ENCODE measurements around the gene DSG2.
A peak's percentile ranks its signal among the peaks of the same experiment; 100 is the strongest.

Gene DSG2

DNA sequence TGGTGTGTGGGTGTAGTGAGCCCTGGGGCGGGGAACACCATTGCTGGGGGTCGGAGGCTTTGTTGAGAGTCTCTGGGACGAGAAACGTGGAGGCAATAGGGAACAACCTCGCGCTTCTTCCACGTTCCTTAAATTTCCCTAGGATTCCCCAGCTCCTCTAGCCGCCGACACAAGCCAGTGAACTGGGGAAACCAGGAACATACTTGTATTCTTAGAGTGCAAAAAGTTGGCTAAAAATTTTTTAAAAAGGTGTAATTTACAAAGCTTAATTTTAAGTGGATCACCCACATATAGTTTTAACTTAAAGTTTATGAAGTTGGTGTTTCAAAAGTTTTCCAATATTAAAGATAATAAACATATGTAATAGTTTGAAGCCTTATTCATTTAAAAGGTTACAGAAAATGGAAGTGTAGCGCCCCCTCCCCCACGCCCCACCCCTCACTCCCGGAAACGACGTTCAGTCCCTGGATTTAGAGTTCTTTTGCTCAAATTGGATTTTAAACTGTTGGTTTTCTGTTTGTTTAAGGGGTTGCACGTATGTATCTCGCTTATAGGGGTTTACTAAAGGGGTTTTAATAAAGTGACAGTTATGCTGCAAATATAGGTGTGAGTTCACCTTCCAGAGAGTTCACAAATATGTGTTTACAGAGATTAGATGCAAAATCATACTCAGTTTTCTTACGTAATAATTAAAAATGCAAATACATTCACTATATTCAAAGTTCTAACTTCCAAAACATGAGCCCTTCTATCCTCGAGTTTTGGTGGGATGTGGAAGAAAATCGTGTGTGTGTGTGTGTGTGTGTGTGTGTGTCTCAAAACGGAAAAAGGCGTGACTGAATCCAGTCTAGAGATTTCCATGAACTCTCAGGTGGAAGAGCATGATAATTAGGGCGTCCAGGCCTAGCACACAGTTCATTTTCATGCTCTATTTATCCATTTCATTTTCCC lies 872 bp downstream of the DSG2 start:
- H3K27ac ChIP-seq (replicated peaks; ENCODE audit: low read length) = no peak overlapping the region
- H4K91ac ChIP-seq (ENCODE audit: low read depth, low read length, poor library complexity) = no peak overlapping the region
- H2AK5ac ChIP-seq (ENCODE audit: low read depth, low read length) = peak overlapping the region; percentile 73
- H3K4me2 ChIP-seq (ENCODE audit: insufficient read depth, low read length, poor library complexity, severe bottlenecking) = peak overlapping the region; percentile 93
- peak overlapping the region; percentile 14 for H3K4ac ChIP-seq (ENCODE audit: low read length)
- H2BK120ac ChIP-seq (ENCODE audit: low read depth, low read length) = peak overlapping the region; percentile 81
- no peak overlapping the region for H2BK12ac ChIP-seq (ENCODE audit: low read length)
- peak overlapping the region; percentile 88 for H2BK15ac ChIP-seq (ENCODE audit: low read length)
- H3K27me3 ChIP-seq (ENCODE audit: control insufficient read depth in 3 of 3, insufficient read depth in 3 of 3, low read depth in 1 of 3, low read length in 3 of 3) = peaks cover 0 to 63% (median 0%) of the 10 kb centered on the region in 3 experiments
- WGBS, 2 donors (ENCODE audit: extremely low coverage in 2 of 2, insufficient read length in 2 of 2, insufficient replicate concordance in 1 of 2) = no CpG with 5 or more reads among the region's 22 CpGs
- H3K18ac ChIP-seq (ENCODE audit: low read length) = peak overlapping the region; percentile 99
- H3K4me3 ChIP-seq (ENCODE audit: low read length in 2 of 2) = peak overlapping the region; percentile 54 to 100
- H4K8ac ChIP-seq (ENCODE audit: low read depth, low read length) = no peak overlapping the region
- DNase-seq (ENCODE audit: low spot score) = no peak
- peak overlapping the region; percentile 97 for H3K14ac ChIP-seq (ENCODE audit: low read length)
- peaks cover 0 to 4% of the 10 kb centered on the region in 2 donors for H3K4me1 ChIP-seq (ENCODE audit: control insufficient read depth in 2 of 2, insufficient read depth in 1 of 2, low read depth in 1 of 2, low read length in 2 of 2)
- no peak overlapping the region for H3K23ac ChIP-seq (ENCODE audit: low read depth, low read length, poor library complexity)
- H2BK5ac ChIP-seq (ENCODE audit: low read length) = peak overlapping the region; percentile 43
- no peaks in the 10 kb centered on the region for H3K79me1 ChIP-seq (ENCODE audit: low read depth, low read length)
- H3K9ac ChIP-seq (ENCODE audit: low read depth, low read length, poor library complexity) = peak overlapping the region; percentile 98
- no peaks in the 10 kb centered on the region for H3K36me3 ChIP-seq (replicated peaks in 1 of 2; ENCODE audit: control insufficient read depth in 2 of 2, insufficient read depth in 2 of 2, low read length in 2 of 2)
- peak overlapping the region; percentile 99 for H2AFZ ChIP-seq (ENCODE audit: low read length)
- H3K9me3 ChIP-seq (replicated peaks in 1 of 2; ENCODE audit: control insufficient read depth in 2 of 2, insufficient read depth in 1 of 2, low read depth in 1 of 2, low read length in 2 of 2) = no peaks in the 10 kb centered on the region

DNA sequence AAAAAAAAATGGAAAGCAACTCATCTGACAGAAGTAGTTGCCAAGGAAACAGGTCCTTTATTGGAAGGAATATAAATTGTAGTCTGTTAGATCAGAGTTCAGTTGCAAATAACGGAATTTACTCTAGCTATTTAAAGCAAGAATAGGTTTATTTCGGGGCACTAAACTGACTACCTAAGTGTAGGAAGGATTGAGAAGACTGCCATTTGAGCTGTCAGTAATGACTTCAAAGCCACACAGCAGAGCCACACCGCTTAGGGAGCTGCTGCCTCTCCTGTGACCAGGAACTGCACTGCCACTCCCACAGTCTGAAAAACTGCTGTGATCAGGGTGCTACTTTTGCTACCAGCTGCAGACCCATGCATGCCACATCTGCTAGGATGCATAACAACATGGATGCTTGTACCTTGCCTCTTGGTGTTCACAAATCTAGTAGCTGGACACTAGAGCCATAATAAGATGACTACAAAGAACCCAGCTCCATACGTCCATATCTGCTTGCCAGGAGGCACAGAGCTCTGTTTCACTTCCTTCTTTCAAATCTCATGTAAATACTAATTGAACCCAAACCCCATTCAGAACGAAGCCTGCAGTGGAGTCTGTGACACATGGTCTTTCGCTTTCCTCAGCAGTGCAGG lies 2.2 kb downstream of the DSG2 start:
- no peak overlapping the region for H4K8ac ChIP-seq (ENCODE audit: low read depth, low read length)
- no peak overlapping the region for H2BK12ac ChIP-seq (ENCODE audit: low read length)
- no peaks in the 10 kb centered on the region for H3K36me3 ChIP-seq (replicated peaks in 1 of 2; ENCODE audit: control insufficient read depth in 2 of 2, insufficient read depth in 2 of 2, low read length in 2 of 2)
- H3K4ac ChIP-seq (ENCODE audit: low read length) = no peak overlapping the region
- no peak overlapping the region for H3K23ac ChIP-seq (ENCODE audit: low read depth, low read length, poor library complexity)
- H3K4me1 ChIP-seq (ENCODE audit: control insufficient read depth in 2 of 2, insufficient read depth in 1 of 2, low read depth in 1 of 2, low read length in 2 of 2) = peaks cover 0 to 4% of the 10 kb centered on the region in 2 donors
- H2AFZ ChIP-seq (ENCODE audit: low read length) = no peak overlapping the region
- H3K79me1 ChIP-seq (ENCODE audit: low read depth, low read length) = no peaks in the 10 kb centered on the region
- no peak overlapping the region for H3K27ac ChIP-seq (replicated peaks; ENCODE audit: low read length)
- no peak overlapping the region for H3K18ac ChIP-seq (ENCODE audit: low read length)
- no peak overlapping the region for H2BK15ac ChIP-seq (ENCODE audit: low read length)
- no peak overlapping the region for H3K9ac ChIP-seq (ENCODE audit: low read depth, low read length, poor library complexity)
- no CpG with 5 or more reads among the region's 6 CpGs for WGBS, 2 donors (ENCODE audit: extremely low coverage in 2 of 2, insufficient read length in 2 of 2, insufficient replicate concordance in 1 of 2)
- H3K4me3 ChIP-seq (ENCODE audit: low read length in 2 of 2) = no peak overlapping the region
- no peak overlapping the region for H3K14ac ChIP-seq (ENCODE audit: low read length)
- no peak overlapping the region for H4K91ac ChIP-seq (ENCODE audit: low read depth, low read length, poor library complexity)
- no peak overlapping the region for H2AK5ac ChIP-seq (ENCODE audit: low read depth, low read length)
- H3K27me3 ChIP-seq (ENCODE audit: control insufficient read depth in 3 of 3, insufficient read depth in 3 of 3, low read depth in 1 of 3, low read length in 3 of 3) = peaks cover 0 to 62% (median 0%) of the 10 kb centered on the region in 3 experiments
- no peaks in the 10 kb centered on the region for H3K9me3 ChIP-seq (replicated peaks in 1 of 2; ENCODE audit: control insufficient read depth in 2 of 2, insufficient read depth in 1 of 2, low read depth in 1 of 2, low read length in 2 of 2)
- no peak overlapping the region for H3K4me2 ChIP-seq (ENCODE audit: insufficient read depth, low read length, poor library complexity, severe bottlenecking)
- DNase-seq (ENCODE audit: low spot score) = no peak
- H2BK120ac ChIP-seq (ENCODE audit: low read depth, low read length) = no peak overlapping the region
- H2BK5ac ChIP-seq (ENCODE audit: low read length) = no peak overlapping the region

DNA sequence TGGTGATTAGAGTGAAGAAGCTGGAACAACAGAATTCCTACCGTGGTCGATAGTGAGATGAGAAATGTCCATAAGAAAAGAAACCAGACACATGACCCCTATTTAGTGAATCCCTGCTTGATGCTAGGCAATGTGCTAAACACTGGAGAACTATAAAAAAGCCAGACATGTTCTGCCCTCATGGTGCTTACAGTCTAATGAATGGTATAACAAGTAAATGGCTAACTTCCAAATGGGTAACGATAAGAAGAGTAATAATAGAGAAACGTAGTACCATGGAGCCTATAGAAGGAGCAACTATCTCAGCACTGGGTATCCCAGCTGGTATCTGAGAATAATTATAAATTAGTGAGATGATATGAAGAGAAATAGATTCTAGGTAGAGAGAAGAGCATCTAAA lies 5.0 kb downstream of the DSG2 start:
- H3K23ac ChIP-seq (ENCODE audit: low read depth, low read length, poor library complexity) = no peak overlapping the region
- H2BK12ac ChIP-seq (ENCODE audit: low read length) = no peak overlapping the region
- H3K27ac ChIP-seq (replicated peaks; ENCODE audit: low read length) = no peak overlapping the region
- no peak overlapping the region for H2BK5ac ChIP-seq (ENCODE audit: low read length)
- no peak overlapping the region for H3K4me2 ChIP-seq (ENCODE audit: insufficient read depth, low read length, poor library complexity, severe bottlenecking)
- H3K4me1 ChIP-seq (ENCODE audit: control insufficient read depth in 2 of 2, insufficient read depth in 1 of 2, low read depth in 1 of 2, low read length in 2 of 2) = peaks cover 0 to 4% of the 10 kb centered on the region in 2 donors
- H2AK5ac ChIP-seq (ENCODE audit: low read depth, low read length) = no peak overlapping the region
- no peak overlapping the region for H2BK120ac ChIP-seq (ENCODE audit: low read depth, low read length)
- H3K79me1 ChIP-seq (ENCODE audit: low read depth, low read length) = no peaks in the 10 kb centered on the region
- no peaks in the 10 kb centered on the region for H3K36me3 ChIP-seq (replicated peaks in 1 of 2; ENCODE audit: control insufficient read depth in 2 of 2, insufficient read depth in 2 of 2, low read length in 2 of 2)
- no peak overlapping the region for H4K91ac ChIP-seq (ENCODE audit: low read depth, low read length, poor library complexity)
- no peak overlapping the region for H3K9ac ChIP-seq (ENCODE audit: low read depth, low read length, poor library complexity)
- no CpG with 5 or more reads among the region's 4 CpGs for WGBS, 2 donors (ENCODE audit: extremely low coverage in 2 of 2, insufficient read length in 2 of 2, insufficient replicate concordance in 1 of 2)
- H2BK15ac ChIP-seq (ENCODE audit: low read length) = no peak overlapping the region
- DNase-seq (ENCODE audit: low spot score) = no peak
- H3K27me3 ChIP-seq (ENCODE audit: control insufficient read depth in 3 of 3, insufficient read depth in 3 of 3, low read depth in 1 of 3, low read length in 3 of 3) = peaks cover 0 to 36% (median 0%) of the 10 kb centered on the region in 3 experiments
- no peak overlapping the region for H2AFZ ChIP-seq (ENCODE audit: low read length)
- no peak overlapping the region for H3K14ac ChIP-seq (ENCODE audit: low read length)
- no peak overlapping the region for H3K4ac ChIP-seq (ENCODE audit: low read length)
- H4K8ac ChIP-seq (ENCODE audit: low read depth, low read length) = no peak overlapping the region
- H3K18ac ChIP-seq (ENCODE audit: low read length) = no peak overlapping the region
- no peaks in the 10 kb centered on the region for H3K9me3 ChIP-seq (replicated peaks in 1 of 2; ENCODE audit: control insufficient read depth in 2 of 2, insufficient read depth in 1 of 2, low read depth in 1 of 2, low read length in 2 of 2)
- H3K4me3 ChIP-seq (ENCODE audit: low read length in 2 of 2) = no peak overlapping the region

All from neuronal stem cell (in vitro differentiated cells).